T-cell (primary cell): Measurements from ENCODE around the gene VSIR. TPM values are rescaled to one million over a fixed set of nuclear protein-coding genes. Genes with fewer than 3 reads are reported as not detected.

Experiments used
- ATAC-seq, 4 experiments: fragments of 200-7000 bp in 3 of 4; fragments of 150-1000 bp in 1 of 4; cut with Tn5 transposase; replicated peaks in 1 of 4; 1 replicate in 3 of 4; 2 replicates in 1 of 4; pipeline ENCODE4 v1.10.0; 2021; ENCODE audit warnings: moderate library complexity in 3 of 4, mild to moderate bottlenecking in 2 of 4, moderate number of reproducible peaks in 1 of 4
- CTCF ChIA-PET, 2 donors: fragments of 300-600 bp; sonication (Branson Sonifier 250); formaldehyde crosslinking; loops; one replicate each; lab custom pipeline; 2022; ENCODE audit warnings: antibody characterized with exemption in 2 of 2; lab: Charles Lee
- POLR2A ChIA-PET, 2 donors: fragments of 300-600 bp; sonication (Branson Sonifier 250); formaldehyde crosslinking; loops; one replicate each; lab custom pipeline; 2022; ENCODE audit warnings: antibody characterized with exemption in 2 of 2; lab: Charles Lee
- DNase-seq, 35 experiments: peaks; one replicate each; pipeline versions ENCODE4 v3.0.0 to v3.0.0-alpha.2; 2013 to 2023
- H3K27ac ChIP-seq: one replicate; pipeline ENCODE4 v1.5.1; 2013; ENCODE audit warnings: low read length
- H3K27me3 ChIP-seq, 2 experiments: replicated peaks in 1 of 2; 1 replicate in 1 of 2; 2 replicates in 1 of 2; pipeline versions ENCODE4 v1.6.1 to v1.7.0; 2013; ENCODE audit warnings: low read length in 1 of 2, mixed read lengths in 1 of 2; ENCODE audit not compliant: control insufficient read depth in 2 of 2, insufficient read depth in 2 of 2; ENCODE audit errors: extremely low read depth in 1 of 2
- H3K36me3 ChIP-seq, 2 donors: 1 replicate in 1 of 2; 2 replicates in 1 of 2; pipeline versions ENCODE4 v1.6.1 to v1.7.0; 2013; ENCODE audit warnings: low read length in 1 of 2; ENCODE audit not compliant: control insufficient read depth in 2 of 2, insufficient read depth in 1 of 2; ENCODE audit errors: extremely low read depth in 1 of 2
- H3K4me1 ChIP-seq, 2 experiments: 1 replicate in 1 of 2; 2 replicates in 1 of 2; pipeline versions ENCODE4 v1.6.1 to v1.7.0; 2013; ENCODE audit warnings: low read length in 2 of 2, mixed read lengths in 1 of 2; ENCODE audit not compliant: insufficient read depth in 2 of 2, control insufficient read depth in 1 of 2; ENCODE audit errors: extremely low read depth in 1 of 2
- H3K4me3 ChIP-seq, 2 donors: 1 replicate in 1 of 2; 2 replicates in 1 of 2; pipeline versions ENCODE4 v1.5.1 to v1.7.0; 2013; ENCODE audit warnings: mild to moderate bottlenecking in 2 of 2, low read length in 1 of 2, moderate library complexity in 1 of 2; ENCODE audit not compliant: control insufficient read depth in 1 of 2; ENCODE audit errors: extremely low read depth in 1 of 2
- H3K9me3 ChIP-seq: 2 replicates; pipeline ENCODE4 v1.7.0; 2013
- H3K27ac Mint-ChIP-seq, 2 donors: one replicate each; pipeline ENCODE4 v1.8.0; 2020 to 2021; ENCODE audit warnings: mild to moderate bottlenecking in 2 of 2, mixed read lengths in 2 of 2
- H3K27me3 Mint-ChIP-seq, 2 donors: one replicate each; pipeline ENCODE4 v1.8.0; 2021 to 2022; ENCODE audit warnings: mixed read lengths in 2 of 2
- H3K36me3 Mint-ChIP-seq: one replicate; pipeline ENCODE4 v1.8.0; 2021; ENCODE audit warnings: mixed read lengths
- H3K4me1 Mint-ChIP-seq, 3 donors: one replicate each; pipeline ENCODE4 v1.8.0; 2020 to 2022; ENCODE audit warnings: mixed read lengths in 3 of 3, mild to moderate bottlenecking in 1 of 3
- H3K4me3 Mint-ChIP-seq, 3 donors: one replicate each; pipeline ENCODE4 v1.8.0; 2020 to 2022; ENCODE audit warnings: mild to moderate bottlenecking in 3 of 3, mixed read lengths in 3 of 3, moderate library complexity in 3 of 3
- H3K9me3 Mint-ChIP-seq, 3 donors: one replicate each; pipeline ENCODE4 v1.8.0; 2020 to 2022; ENCODE audit warnings: mixed read lengths in 3 of 3
- WGBS: methylation state at CpG from one replicate; pipeline ENCODE4 v1.1.5; 2013; ENCODE audit warnings: missing lambda C conversion rate; ENCODE audit not compliant: insufficient coverage; 5-methylcytosine and 5-hydroxymethylcytosine counted together
- total RNA-seq, 35 experiments: library from RNA in 6 of 35; stranded (reverse) in 6 of 35; fragments of 120-200 nt in 1 of 35; gene quantifications; one replicate each; pipeline versions ENCODE4 v1.2.1 to v1.2.4 and lab custom pipeline; 2013 to 2026

Gene VSIR
- total RNA-seq, 5 donors from 2014 or later (not counting 1 experiment from before 2014, with no cell fraction given) = 81.4 to 134 (median 98.3) TPM

- Histone ChIP-seq H3K4me1 (peaks cover 0 to 3% of the 10 kb centered on the region in 2 experiments), H3K36me3 (no peaks in the 10 kb centered on the region), H3K27ac (no peak overlapping the region), H3K27me3 (no peaks in the 10 kb centered on the region), H3K4me3 (no peak overlapping the region), H3K9me3 (no peaks in the 10 kb centered on the region)
- Mint-ChIP-seq H3K27me3 (no peaks in the 10 kb centered on the region), H3K4me3 (no peak overlapping the region), H3K27ac (no peak overlapping the region), H3K36me3 (peaks cover 4% of the 10 kb centered on the region), H3K9me3 (no peaks in the 10 kb centered on the region), H3K4me1 (no peaks in the 10 kb centered on the region)
- ChIA-PET CTCF (no interaction called here), POLR2A (no interaction called here)
- DNase-seq = no peak
- 81% methylated on average over 9 of the region's 18 CpGs for WGBS
- no peak for ATAC-seq
These were observed 29.6 kb upstream of the VSIR start for GRCh38 chr10:71802715-71803488.

GRCh38 chr10:71802235-71802634, 28.9 kb upstream of the VSIR start:
- no peak for ATAC-seq
- Mint-ChIP-seq H3K4me3 (no peak overlapping the region), H3K27ac (no peak overlapping the region), H3K27me3 (no peaks in the 10 kb centered on the region), H3K4me1 (peaks cover 5 to 6% (median 6%) of the 10 kb centered on the region in 3 donors), H3K36me3 (peaks cover 4% of the 10 kb centered on the region), H3K9me3 (no peaks in the 10 kb centered on the region)
- no peak for DNase-seq
- Histone ChIP-seq H3K27ac (no peak overlapping the region), H3K36me3 (no peaks in the 10 kb centered on the region), H3K4me1 (peaks cover 0 to 9% of the 10 kb centered on the region in 2 experiments), H3K9me3 (no peaks in the 10 kb centered on the region), H3K4me3 (no peak overlapping the region), H3K27me3 (no peaks in the 10 kb centered on the region)
- POLR2A ChIA-PET = no interaction called here
- 96% methylated on average over 6 of the region's 6 CpGs for WGBS
- CTCF ChIA-PET = no interaction called here

DNA sequence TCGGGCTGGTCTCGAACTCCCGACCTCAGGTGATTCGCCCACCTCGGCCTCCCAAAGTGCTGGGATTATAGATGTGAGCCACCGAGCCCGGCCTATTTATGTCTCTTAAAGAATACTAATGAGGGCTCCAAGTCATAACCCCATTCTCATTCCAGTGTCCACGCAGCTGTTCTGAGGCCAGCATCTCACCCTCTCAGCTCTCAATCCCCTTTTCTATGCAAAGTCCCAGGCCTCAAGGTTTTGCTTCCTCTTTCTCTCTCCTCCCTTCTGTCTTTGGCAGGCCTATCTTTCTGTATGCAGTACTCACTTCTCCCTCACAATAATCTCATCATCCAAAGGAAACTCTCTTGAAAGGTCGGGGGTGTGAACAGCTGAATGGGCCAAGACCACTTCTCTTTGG, 28.0 kb upstream of the VSIR start:
- H3K9me3 Mint-ChIP-seq = no peaks in the 10 kb centered on the region
- DNase-seq = no peak
- no peak overlapping the region for H3K27ac ChIP-seq
- H3K36me3 Mint-ChIP-seq = peaks cover 6% of the 10 kb centered on the region
- WGBS = 76% methylated on average over 5 of the region's 9 CpGs
- CTCF ChIA-PET = no interaction called here
- POLR2A ChIA-PET = no interaction called here
- no peak overlapping the region for H3K27ac Mint-ChIP-seq
- no peak overlapping the region for H3K4me3 Mint-ChIP-seq
- no peak overlapping the region for H3K4me3 ChIP-seq
- H3K36me3 ChIP-seq = no peaks in the 10 kb centered on the region
- no peaks in the 10 kb centered on the region for H3K9me3 ChIP-seq
- H3K4me1 ChIP-seq = peaks cover 6 to 15% of the 10 kb centered on the region in 2 experiments
- H3K27me3 ChIP-seq = no peaks in the 10 kb centered on the region
- H3K27me3 Mint-ChIP-seq = no peaks in the 10 kb centered on the region
- ATAC-seq = no peak
- peaks cover 10 to 14% (median 13%) of the 10 kb centered on the region in 3 donors for H3K4me1 Mint-ChIP-seq

DNA sequence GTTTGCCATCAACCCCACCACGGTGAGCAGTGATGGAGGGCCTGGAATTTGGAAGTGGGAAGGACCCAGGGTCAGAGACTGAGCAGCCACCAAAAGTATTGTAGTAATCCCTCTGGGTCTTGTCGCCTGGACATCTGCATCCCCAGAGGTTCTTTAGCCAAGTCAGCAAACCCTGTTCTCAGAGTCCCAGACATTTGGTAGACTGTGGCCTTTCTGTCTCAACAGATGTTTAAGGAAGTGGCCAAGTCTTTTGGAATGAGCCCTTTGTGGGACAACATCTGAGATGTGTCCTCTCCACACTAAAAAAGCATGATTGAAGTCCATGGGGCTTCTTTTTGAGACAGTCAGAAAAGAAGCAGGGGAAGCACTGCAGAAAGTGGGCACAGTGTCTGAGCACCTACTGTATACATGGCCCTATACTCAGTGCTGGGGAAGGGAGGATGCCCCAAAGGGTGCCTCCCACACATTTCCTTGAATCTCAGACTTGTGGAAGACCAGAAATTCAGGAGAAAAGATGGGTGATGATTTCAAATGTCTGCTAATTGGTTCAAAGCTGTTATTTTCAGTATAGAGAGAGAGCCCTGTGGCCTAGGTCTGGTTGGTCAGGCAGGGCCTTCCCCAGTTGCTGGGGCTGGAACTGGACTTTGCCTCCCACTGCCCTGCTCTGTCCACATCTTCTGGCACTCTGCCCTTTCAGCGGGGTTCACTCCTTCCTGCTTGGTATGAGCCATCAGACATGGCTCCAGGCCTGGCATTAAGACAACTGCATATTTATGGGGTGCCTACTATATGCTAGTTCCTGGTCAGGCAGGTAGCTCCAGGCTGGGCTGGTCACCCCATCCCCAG, 26.5 kb upstream of the VSIR start:
- H3K27me3 Mint-ChIP-seq = no peaks in the 10 kb centered on the region
- POLR2A ChIA-PET = no interaction called here
- H3K36me3 Mint-ChIP-seq = peaks cover 6% of the 10 kb centered on the region
- Histone ChIP-seq H3K27ac (no peak overlapping the region), H3K36me3 (peaks cover 0 to 3% of the 10 kb centered on the region in 2 donors), H3K4me3 (no peak overlapping the region), H3K27me3 (peaks cover 0 to 2% of the 10 kb centered on the region in 2 experiments), H3K4me1 (peaks cover 6 to 15% of the 10 kb centered on the region in 2 experiments), H3K9me3 (no peaks in the 10 kb centered on the region)
- CTCF ChIA-PET = no interaction called here
- no peak for ATAC-seq
- no peak for DNase-seq
- WGBS = 78% methylated on average over 2 of the region's 3 CpGs
- peaks cover 10 to 15% (median 13%) of the 10 kb centered on the region in 3 donors for H3K4me1 Mint-ChIP-seq
- H3K27ac Mint-ChIP-seq = no peak overlapping the region
- no peak overlapping the region for H3K4me3 Mint-ChIP-seq
- H3K9me3 Mint-ChIP-seq = no peaks in the 10 kb centered on the region

GRCh38 chr10:71799112-71799511, 25.8 kb upstream of the VSIR start:
- Histone ChIP-seq H3K4me1 (peaks cover 6 to 15% of the 10 kb centered on the region in 2 experiments), H3K36me3 (peaks cover 0 to 3% of the 10 kb centered on the region in 2 donors), H3K27me3 (peaks cover 0 to 2% of the 10 kb centered on the region in 2 experiments), H3K27ac (no peak overlapping the region), H3K9me3 (no peaks in the 10 kb centered on the region), H3K4me3 (no peak overlapping the region)
- Mint-ChIP-seq H3K9me3 (no peaks in the 10 kb centered on the region), H3K4me1 (peaks cover 10 to 15% (median 13%) of the 10 kb centered on the region in 3 donors), H3K36me3 (peaks cover 6% of the 10 kb centered on the region), H3K27me3 (no peaks in the 10 kb centered on the region), H3K4me3 (no peak overlapping the region), H3K27ac (no peak overlapping the region)
- POLR2A ChIA-PET = no interaction called here
- DNase-seq = no peak
- no peak for ATAC-seq
- WGBS = 76% methylated on average over 8 of the region's 10 CpGs
- CTCF ChIA-PET = no interaction called here

DNA sequence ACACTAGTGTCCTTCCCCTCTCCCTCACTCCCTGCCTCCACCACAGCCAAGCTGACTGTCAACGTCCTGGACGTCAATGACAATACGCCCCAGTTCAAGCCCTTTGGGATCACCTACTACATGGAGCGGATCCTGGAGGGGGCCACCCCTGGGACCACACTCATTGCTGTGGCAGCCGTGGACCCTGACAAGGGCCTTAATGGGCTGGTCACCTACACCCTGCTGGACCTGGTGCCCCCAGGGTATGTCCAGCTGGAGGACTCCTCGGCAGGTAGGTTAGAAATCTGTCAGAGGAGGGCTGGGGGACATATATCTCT, 24.9 kb upstream of the VSIR start:
- H3K4me1 ChIP-seq = peaks cover 6 to 15% of the 10 kb centered on the region in 2 experiments
- peaks cover 10 to 15% (median 13%) of the 10 kb centered on the region in 3 donors for H3K4me1 Mint-ChIP-seq
- ATAC-seq (no peak), DNase-seq (no peak)
- H3K4me3 Mint-ChIP-seq = no peak overlapping the region
- peaks cover 6% of the 10 kb centered on the region for H3K36me3 Mint-ChIP-seq
- POLR2A ChIA-PET = no interaction called here
- H3K27me3 Mint-ChIP-seq = no peaks in the 10 kb centered on the region
- H3K27ac Mint-ChIP-seq = no peak overlapping the region
- CTCF ChIA-PET = no interaction called here
- no peak overlapping the region for H3K27ac ChIP-seq
- peaks cover 0 to 3% of the 10 kb centered on the region in 2 donors for H3K36me3 ChIP-seq
- H3K9me3 ChIP-seq = no peaks in the 10 kb centered on the region
- no peak overlapping the region for H3K4me3 ChIP-seq
- 88% methylated on average over 6 of the region's 6 CpGs for WGBS
- peaks cover 0 to 2% of the 10 kb centered on the region in 2 experiments for H3K27me3 ChIP-seq
- no peaks in the 10 kb centered on the region for H3K9me3 Mint-ChIP-seq
